Adrenal gland (tissue), 12 donors: Measurements from ENCODE around the gene CGNL1. TPM values are rescaled to one million over a fixed set of nuclear protein-coding genes. Genes with fewer than 3 reads are reported as not detected.
A peak's percentile ranks its signal among the peaks of the same experiment; 100 is the strongest.

ENCODE experiments used
- DNase-seq, 7 donors: peaks; one replicate each; pipeline ENCODE4 v3.0.0-alpha.2; 2019 to 2020
- H3K27ac ChIP-seq, 5 donors: fragments of 200-600 bp; sonication (generic) in 4 of 5; 1 replicate in 3 of 5; 2 replicates in 2 of 5; pipeline versions ENCODE4 v1.5.1 to v1.8.0; 2016 to 2020; ENCODE audit warnings: mild to moderate bottlenecking in 1 of 5
- H3K27me3 ChIP-seq: fragments of 200-600 bp; 2 replicates; pipeline ENCODE4 v1.8.0; 2021
- H3K36me3 ChIP-seq, 2 donors: fragments of 200-600 bp; replicated peaks in 1 of 2; 1 replicate in 1 of 2; 2 replicates in 1 of 2; pipeline versions ENCODE4 v1.5.1 to v1.8.0; 2018 to 2022
- H3K4me1 ChIP-seq, 2 donors: fragments of 200-600 bp; replicated peaks in 1 of 2; 1 replicate in 1 of 2; 2 replicates in 1 of 2; pipeline versions ENCODE4 v1.5.1 to v1.8.0; 2018 to 2021
- H3K4me3 ChIP-seq, 4 donors: fragments of 200-600 bp; sonication (generic) in 3 of 4; one replicate each; pipeline ENCODE4 v1.5.1; 2016 to 2018
- H3K9me3 ChIP-seq, 3 donors: fragments of 200-600 bp; sonication (generic) in 1 of 3; replicated peaks in 1 of 3; 1 replicate in 2 of 3; 2 replicates in 1 of 3; pipeline versions ENCODE4 v1.5.1 to v1.8.0; 2016 to 2021
- CTCF ChIP-seq, 6 experiments: fragments of 450-650 bp in 4 of 6; fragments of 200-600 bp in 2 of 6; sonication (generic) in 1 of 6; IDR thresholded peaks; 1 replicate in 5 of 6; 2 replicates in 1 of 6; pipeline versions ENCODE4 v1.5.1 to v1.8.0; 2016 to 2021; ENCODE audit warnings: antibody characterized with exemption in 6 of 6, mild to moderate bottlenecking in 2 of 6, moderate library complexity in 1 of 6
- POLR2A ChIP-seq, 2 donors: fragments of 450-650 bp; IDR thresholded peaks; one replicate each; pipeline ENCODE4 v1.6.1; 2017; ENCODE audit warnings: antibody characterized with exemption in 2 of 2, mild to moderate bottlenecking in 2 of 2, moderate library complexity in 1 of 2
- WGBS, 4 donors: extraction: QIAGEN DNeasy Blood & Tissue Kit in 2 of 4; methylation state at CpG; one replicate each; pipeline versions ENCODE4 v1.1.5 to v1.1.7; 2013 to 2017; 5-methylcytosine and 5-hydroxymethylcytosine counted together
- intact Hi-C, 2 donors: fragments of 100-400 bp; cut with DNase I; formaldehyde crosslinking; loops; one replicate each; pipeline versions ENCODE4 v1.14.1 to v1.15.0; 2022 to 2023
- polyA plus RNA-seq, 3 donors: library from polyadenylated mRNA; stranded (reverse); fragments of 200-250 nt in 2 of 3; fragments of 350-450 nt in 1 of 3; fragmentation: Illumina TruSeq in 1 of 3; extraction: RNeasy Lipid Tissue Mini Kit (QIAGEN cat#74804) in 1 of 3; gene quantifications; one replicate each; pipeline ENCODE4 v1.2.3, GENCODE V29; 2013 to 2014
- total RNA-seq, 9 donors: library from RNA; depleted of rRNA in 4 of 9; stranded (reverse); fragments of >200 nt in 4 of 9; fragments of 120-200 nt in 1 of 9; fragmentation: NEBNext Ultra II Directional in 1 of 9; extraction: Animal tissue kit (Norgen Biotek cat#: 25700) in 1 of 9; gene quantifications; one replicate each; pipeline versions ENCODE4 v1.1.0 to v1.2.4, GENCODE V29; 2013 to 2023
- donor health status: healthy with polysubstance abuse.
- donor health status: Bipolar disorder and iron deficiency.
- donor health status: DM: yes; HTN: yes; CAD: no.
- donor health status: DM: no; HTN: no; CAD: no.
- donor health status: DM: no; HTN: no; CAD: no.
- donor health status: DM: yes; HTN: yes; CAD: no.

CGNL1 gene
- total and polyA plus RNA-seq, 12 donors: 5.2 to 49.5 (median 22.0) TPM

- Histone ChIP-seq H3K27ac (no peak overlapping the region), H3K4me3 (no peak overlapping the region), H3K9me3 (no peaks in the 10 kb centered on the region), H3K36me3 (no peaks in the 10 kb centered on the region), H3K27me3 (no peaks in the 10 kb centered on the region), H3K4me1 (no peaks in the 10 kb centered on the region)
- 53 to 66% (median 61%) methylated on average over 7 to 15 of the region's 15 CpGs for WGBS, 4 donors
- TF ChIP-seq POLR2A (IDR thresholded peaks at IDR 0.05): no peak
- no peak for TF ChIP-seq CTCF (IDR thresholded peaks at IDR 0.05)
- intact Hi-C loops: no loop called here
- DNase-seq: peak in 2 of 7 donors; percentile 40 to 50
These were observed 38.4 kb upstream of the CGNL1 start for GRCh38 chr15:57337868-57338411.

- no peak for DNase-seq
- Histone ChIP-seq H3K4me1 (no peaks in the 10 kb centered on the region), H3K4me3 (no peak overlapping the region), H3K27me3 (no peaks in the 10 kb centered on the region), H3K27ac (no peak overlapping the region), H3K9me3 (no peaks in the 10 kb centered on the region), H3K36me3 (no peaks in the 10 kb centered on the region)
- no peak for TF ChIP-seq POLR2A (IDR thresholded peaks at IDR 0.05)
- no peak for TF ChIP-seq CTCF (IDR thresholded peaks at IDR 0.05)
- intact Hi-C loops: no loop called here
- 73 to 96% (median 89%) methylated on average over 3 to 5 of the region's 5 CpGs for WGBS, 4 donors
These were observed 37.0 kb upstream of the CGNL1 start for GRCh38 chr15:57339321-57339720.

GRCh38 chr15:57340682-57341259 is 35.5 kb upstream of the CGNL1 start:
- H3K27me3 ChIP-seq: no peaks in the 10 kb centered on the region
- TF ChIP-seq POLR2A (IDR thresholded peaks at IDR 0.05): no peak
- peak; percentile 74 to 95 (median 86) for TF ChIP-seq CTCF (IDR thresholded peaks at IDR 0.05)
- H3K9me3 ChIP-seq: no peaks in the 10 kb centered on the region
- peak in 6 of 7 donors; percentile 43 to 75 (median 58) for DNase-seq
- intact Hi-C loops: loop anchor here (5.0 kb wide), 2 partner anchors 122 to 187 kb away; no protein-coding TSS in a partner anchor
- no peak overlapping the region for H3K4me3 ChIP-seq
- no peak overlapping the region for H3K27ac ChIP-seq
- 1 to 2% (median 2%) methylated on average over 5 of the region's 5 CpGs for WGBS, 4 donors
- H3K36me3 ChIP-seq: no peaks in the 10 kb centered on the region
- no peaks in the 10 kb centered on the region for H3K4me1 ChIP-seq

- intact Hi-C loops: loop anchor here (2.0 to 5.0 kb wide), 3 partner anchors 119 to 186 kb away; no protein-coding TSS in a partner anchor
- H3K36me3 ChIP-seq: no peaks in the 10 kb centered on the region
- DNase-seq: no peak
- TF ChIP-seq POLR2A (IDR thresholded peaks at IDR 0.05) (no peak), CTCF (IDR thresholded peaks at IDR 0.05) (no peak)
- H3K4me1 ChIP-seq: no peaks in the 10 kb centered on the region
- no peak overlapping the region for H3K27ac ChIP-seq
- no peak overlapping the region for H3K4me3 ChIP-seq
- WGBS, 4 donors: 93 to 95% (median 95%) methylated on average over 4 to 7 of the region's 7 CpGs
- H3K27me3 ChIP-seq: no peaks in the 10 kb centered on the region
- H3K9me3 ChIP-seq: no peaks in the 10 kb centered on the region
These were observed 33.3 kb upstream of the CGNL1 start for GRCh38 chr15:57343048-57343447.
